GM12878 (cell line): ENCODE measurements around the gene UEVLD. TPM values are rescaled to one million over a fixed set of nuclear protein-coding genes. Genes with fewer than 3 reads are reported as not detected.

Experiments used
- ATAC-seq: fragments of 200-7000 bp; cut with Tn5 transposase; 3 replicates; pipeline ENCODE4 v1.9.1; 2020; ENCODE audit warnings: mild to moderate bottlenecking, moderate library complexity
- BruUV-seq: library from RNA; stranded (reverse); fragments of 400-500 nt; replicated peaks from 2 replicates; lab custom pipeline; 2021; lab: Mats Ljungman, UMichigan
- CTCF ChIA-PET: fragments of 300-600 bp; sonication (Branson Sonifier 250); formaldehyde crosslinking; extraction: SDS; loops from one replicate; lab custom pipeline; 2021; ENCODE audit warnings: inconsistent platforms; lab: Yijun Ruan, JAX
- POLR2A ChIA-PET: fragments of 350-600 bp; formaldehyde crosslinking; extraction: SDS; loops from one replicate; lab custom pipeline; 2021; ENCODE audit warnings: inconsistent platforms; lab: Charles Lee
- RAD21 ChIA-PET: fragments of 300-600 bp; sonication (Branson Sonifier 250); formaldehyde crosslinking; loops from one replicate; lab custom pipeline; 2023; ENCODE audit warnings: antibody characterized with exemption; ENCODE audit not compliant: unreplicated experiment; lab: Charles Lee
- SMC1A ChIA-PET: fragments of 300-600 bp; sonication (Branson Sonifier 250); formaldehyde crosslinking; loops from one replicate; lab custom pipeline; 2023; ENCODE audit not compliant: unreplicated experiment, uncharacterized antibody; lab: Charles Lee
- DNase-seq: peaks from one replicate; pipeline ENCODE4 v3.0.0-alpha.2; 2011; ENCODE audit warnings: low read depth, low spot score
- FAIRE-seq: peaks from 3 replicates; lab custom pipeline; 2011; peaks lifted over from hg19 to GRCh38; lab: Jason Lieb, UNC
- H2AFZ ChIP-seq: 2 replicates; pipeline ENCODE4 v1.6.0; 2011; ENCODE audit warnings: low read depth, low read length, control low read depth; ENCODE audit not compliant: control insufficient read depth
- H3K27ac ChIP-seq: 2 replicates; pipeline ENCODE4 v1.5.1; 2011; ENCODE audit warnings: control low read depth; ENCODE audit not compliant: control insufficient read depth, insufficient read depth
- H3K27me3 ChIP-seq, 2 experiments: replicated peaks in 1 of 2; 2 replicates each; pipeline versions ENCODE4 v1.6.0 to v1.6.1; 2011; ENCODE audit warnings: low read length in 1 of 2; ENCODE audit not compliant: control insufficient read depth in 2 of 2, insufficient read depth in 2 of 2
- H3K36me3 ChIP-seq, 2 experiments: 2 replicates each; pipeline ENCODE4 v1.5.1; 2011; ENCODE audit warnings: low read length in 1 of 2; ENCODE audit not compliant: control insufficient read depth in 2 of 2, insufficient read depth in 2 of 2
- H3K4me1 ChIP-seq: 2 replicates; pipeline ENCODE4 v1.6.1; 2011; ENCODE audit warnings: mild to moderate bottlenecking, low read length, moderate library complexity, mixed read lengths; ENCODE audit not compliant: control insufficient read depth, insufficient read depth
- H3K4me2 ChIP-seq: 2 replicates; pipeline ENCODE4 v1.6.0; 2011; ENCODE audit warnings: control low read depth; ENCODE audit not compliant: control insufficient read depth, insufficient read depth
- H3K4me3 ChIP-seq: fragments of 200-600 bp; sonication (generic); 2 replicates; pipeline ENCODE4 v1.5.1; 2016
- H3K79me2 ChIP-seq: 2 replicates; pipeline ENCODE4 v1.6.0; 2011; ENCODE audit warnings: low read length; ENCODE audit not compliant: control insufficient read depth, insufficient read depth
- H3K9ac ChIP-seq: 2 replicates; pipeline ENCODE4 v1.8.0; 2011; ENCODE audit warnings: low read length, control low read depth, mixed read lengths; ENCODE audit not compliant: control insufficient read depth, insufficient read depth
- H3K9me3 ChIP-seq: replicated peaks from 3 replicates; pipeline ENCODE4 v1.5.1; 2011; ENCODE audit warnings: mild to moderate bottlenecking, low read length; ENCODE audit not compliant: control insufficient read depth, insufficient read depth
- H4K20me1 ChIP-seq: 2 replicates; pipeline ENCODE4 v1.6.0; 2011; ENCODE audit not compliant: control insufficient read depth, insufficient read depth
- CBX5 ChIP-seq: sonication (generic); IDR thresholded peaks from 2 replicates; pipeline ENCODE4 v1.6.1; 2016; ENCODE audit warnings: low read depth, moderate library complexity, mild to moderate bottlenecking, inconsistent platforms
- CEBPB ChIP-seq, 2 experiments: fragments of 150-350 bp in 1 of 2; IDR thresholded peaks; 2 replicates each; pipeline ENCODE4 v1.6.1; 2012 to 2014; ENCODE audit warnings: low read depth in 2 of 2, low read length in 2 of 2, borderline replicate concordance in 1 of 2, inconsistent platforms in 1 of 2
- EZH2 ChIP-seq: IDR thresholded peaks from 2 replicates; pipeline ENCODE4 v1.6.1; 2012; ENCODE audit warnings: low read depth, mild to moderate bottlenecking, control low read depth, inconsistent platforms, low read length, borderline replicate concordance; ENCODE audit not compliant: control insufficient read depth
- HDGF ChIP-seq: fragments of 450-650 bp; IDR thresholded peaks from 2 replicates; pipeline ENCODE4 v1.6.1; 2016; ENCODE audit warnings: antibody characterized with exemption
- IKZF1 ChIP-seq: fragments of 450-650 bp; conservative IDR thresholded peaks from 2 replicates; pipeline ENCODE4 v1.6.1; 2017; ENCODE audit warnings: antibody characterized with exemption, mild to moderate bottlenecking
- JUND ChIP-seq: IDR thresholded peaks from 2 replicates; pipeline ENCODE4 v1.6.1; 2012; ENCODE audit warnings: low read depth, mild to moderate bottlenecking, low read length, improper control_type of control experiment, moderate library complexity
- MXI1 ChIP-seq: fragments of 150-350 bp; IDR thresholded peaks from 2 replicates; pipeline ENCODE4 v1.6.1; 2011; ENCODE audit warnings: low read depth, mild to moderate bottlenecking, inconsistent platforms, low read length, improper control_type of control experiment
- NR2C1 ChIP-seq: fragments of 450-650 bp; IDR thresholded peaks from 2 replicates; pipeline ENCODE4 v1.6.1; 2017; ENCODE audit warnings: antibody characterized with exemption, mild to moderate bottlenecking, moderate library complexity
- PAX8 ChIP-seq: fragments of 450-650 bp; IDR thresholded peaks from 2 replicates; pipeline ENCODE4 v1.6.1; 2017; ENCODE audit warnings: mild to moderate bottlenecking, moderate library complexity
- POLR2A ChIP-seq: IDR thresholded peaks from 2 replicates; pipeline ENCODE4 v1.6.1; 2011; ENCODE audit warnings: low read depth, mild to moderate bottlenecking, low read length
- SMC3 ChIP-seq: IDR thresholded peaks from 2 replicates; pipeline ENCODE4 v1.6.1; 2011; ENCODE audit warnings: low read length, improper control_type of control experiment, borderline replicate concordance
- in situ Hi-C: fragments of 300-500 bp; cut with MboI; formaldehyde crosslinking; loops from 9 replicates; pipeline ENCODE4 v1.14.3; 2018; ENCODE audit warnings: mixed read lengths
- intact Hi-C: fragments of 100-400 bp; cut with micrococcal nuclease; formaldehyde crosslinking; loops from one replicate; pipeline ENCODE4 v1.14.2; 2022; ENCODE audit not compliant: unreplicated experiment
- polyA plus RNA-seq, 11 experiments: library from polyadenylated mRNA; depleted of rRNA in 4 of 11; unstranded in 6 of 11; stranded (reverse) in 5 of 11; fragments of >200 nt; fragmentation: Nextera tagmentation in 4 of 11; fragmentation: Illumina TruSeq in 1 of 11; extraction: Ambion mirVana in 4 of 11; extraction: Trizol in 1 of 11; gene quantifications; 1 replicate in 1 of 11; 2 replicates in 10 of 11; pipeline versions ENCODE4 v1.2.1 to v1.2.3, GENCODE V29; 2011 to 2016; ENCODE audit warnings: inconsistent platforms in 2 of 11, missing spikeins in 2 of 11, low read depth in 1 of 11
- total RNA-seq, 4 experiments: library from RNA; depleted of rRNA in 3 of 4; stranded (reverse); fragments of >200 nt in 3 of 4; fragmentation: Illumina TruSeq in 1 of 4; extraction: Trizol in 1 of 4; gene quantifications; 2 replicates each; pipeline versions ENCODE4 v1.2.1 to v1.2.3, GENCODE V29; 2013 to 2021
- TF ChIP-seq, protein P1 (sequence below): IDR thresholded peaks from 2 replicates; pipeline ENCODE4 v1.6.1; 2012; ENCODE audit warnings: low read depth, low read length, improper control_type of control experiment
- TF ChIP-seq, protein P2 (sequence below): fragments of 450-650 bp; formaldehyde crosslinking; IDR thresholded peaks from 2 replicates; pipeline ENCODE4 v1.5.0; 2022; ENCODE audit warnings: mild to moderate bottlenecking, missing genetic modification characterization

UEVLD gene
- total and polyA plus RNA-seq, 10 of the 15 experiments (the other 5 are each of a cell fraction or from before 2014, with no cell fraction given): 6.5 to 16.3 (median 13.4) TPM

DNA sequence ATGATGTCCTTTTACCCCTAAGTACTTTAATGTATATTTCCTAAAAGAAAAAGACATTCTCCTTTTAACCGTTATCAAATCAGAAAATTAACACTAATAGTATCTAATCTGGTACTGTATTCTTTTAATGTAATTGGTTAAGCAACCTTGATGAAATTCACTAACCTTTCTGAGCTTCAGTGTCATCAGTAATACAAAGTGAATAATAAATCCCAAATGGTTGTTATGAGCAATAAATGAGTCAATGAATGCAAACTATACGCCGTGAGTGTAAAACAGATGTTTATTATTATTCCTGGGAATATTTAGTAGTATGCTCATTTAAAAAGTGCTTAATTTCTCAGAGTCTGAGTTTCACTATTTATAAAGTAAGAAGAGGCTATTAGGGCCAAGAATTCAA is 21.5 kb downstream of the UEVLD start (continued):
- TF ChIP-seq CEBPB (IDR thresholded peaks at IDR 0.05; ENCODE audit: borderline replicate concordance in 1 of 2, low read depth in 2 of 2, low read length in 2 of 2): no peak
- TF ChIP-seq POLR2A: no peak
- TF ChIP-seq PAX8: no peak

DNA sequence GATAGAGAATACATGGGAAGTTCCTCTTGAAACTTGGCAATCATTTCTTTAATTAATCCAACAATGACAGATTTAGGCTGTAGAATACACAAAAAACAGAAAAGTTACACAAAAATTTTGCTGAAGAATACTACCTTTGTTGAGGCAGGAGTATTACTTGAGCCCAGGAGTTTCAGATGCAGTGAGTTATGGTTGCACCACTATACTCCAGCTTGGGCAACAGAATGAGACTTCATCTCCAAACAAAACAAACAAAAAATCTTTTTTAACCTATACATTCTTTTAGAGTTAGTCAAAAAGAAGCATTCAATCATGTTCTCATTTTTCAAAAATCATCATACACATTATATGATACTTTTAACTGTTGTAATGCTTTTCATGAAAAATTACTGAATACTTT is 22.1 kb downstream of the UEVLD start:
- H3K27me3 ChIP-seq: no peaks in the 10 kb centered on the region
- intact Hi-C loops (no loop called here), in situ Hi-C loops (no loop called here)
- ChIA-PET SMC1A (no interaction called here), POLR2A (no interaction called here), CTCF (interaction anchor here (1.5 kb wide), 1 partner anchor 85 kb away, joined by 4 read pairs; no protein-coding TSS in a partner anchor), RAD21 (interaction anchor here (1.3 kb wide), 1 partner anchor 202 kb away, joined by 3 read pairs; no protein-coding TSS in a partner anchor)
- BruUV-seq: no TSS peak
- DNase-seq (no peak), ATAC-seq (no peak), FAIRE-seq (no peak)
- H3K27ac ChIP-seq: no peak overlapping the region
- H3K4me3 ChIP-seq: no peak overlapping the region
- no peaks in the 10 kb centered on the region for H3K4me1 ChIP-seq
- peaks cover 0 to 4% of the 10 kb centered on the region in 2 experiments; a peak in 1 of 4 replicates for H3K36me3 ChIP-seq
- no peak for TF ChIP-seq EZH2
- TF ChIP-seq, protein P1, sequence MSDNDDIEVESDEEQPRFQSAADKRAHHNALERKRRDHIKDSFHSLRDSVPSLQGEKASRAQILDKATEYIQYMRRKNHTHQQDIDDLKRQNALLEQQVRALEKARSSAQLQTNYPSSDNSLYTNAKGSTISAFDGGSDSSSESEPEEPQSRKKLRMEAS: no peak
- no peak for TF ChIP-seq MXI1
- TF ChIP-seq IKZF1: no peak
- TF ChIP-seq HDGF: no peak
- no peak for TF ChIP-seq SMC3
- TF ChIP-seq, protein P2, sequence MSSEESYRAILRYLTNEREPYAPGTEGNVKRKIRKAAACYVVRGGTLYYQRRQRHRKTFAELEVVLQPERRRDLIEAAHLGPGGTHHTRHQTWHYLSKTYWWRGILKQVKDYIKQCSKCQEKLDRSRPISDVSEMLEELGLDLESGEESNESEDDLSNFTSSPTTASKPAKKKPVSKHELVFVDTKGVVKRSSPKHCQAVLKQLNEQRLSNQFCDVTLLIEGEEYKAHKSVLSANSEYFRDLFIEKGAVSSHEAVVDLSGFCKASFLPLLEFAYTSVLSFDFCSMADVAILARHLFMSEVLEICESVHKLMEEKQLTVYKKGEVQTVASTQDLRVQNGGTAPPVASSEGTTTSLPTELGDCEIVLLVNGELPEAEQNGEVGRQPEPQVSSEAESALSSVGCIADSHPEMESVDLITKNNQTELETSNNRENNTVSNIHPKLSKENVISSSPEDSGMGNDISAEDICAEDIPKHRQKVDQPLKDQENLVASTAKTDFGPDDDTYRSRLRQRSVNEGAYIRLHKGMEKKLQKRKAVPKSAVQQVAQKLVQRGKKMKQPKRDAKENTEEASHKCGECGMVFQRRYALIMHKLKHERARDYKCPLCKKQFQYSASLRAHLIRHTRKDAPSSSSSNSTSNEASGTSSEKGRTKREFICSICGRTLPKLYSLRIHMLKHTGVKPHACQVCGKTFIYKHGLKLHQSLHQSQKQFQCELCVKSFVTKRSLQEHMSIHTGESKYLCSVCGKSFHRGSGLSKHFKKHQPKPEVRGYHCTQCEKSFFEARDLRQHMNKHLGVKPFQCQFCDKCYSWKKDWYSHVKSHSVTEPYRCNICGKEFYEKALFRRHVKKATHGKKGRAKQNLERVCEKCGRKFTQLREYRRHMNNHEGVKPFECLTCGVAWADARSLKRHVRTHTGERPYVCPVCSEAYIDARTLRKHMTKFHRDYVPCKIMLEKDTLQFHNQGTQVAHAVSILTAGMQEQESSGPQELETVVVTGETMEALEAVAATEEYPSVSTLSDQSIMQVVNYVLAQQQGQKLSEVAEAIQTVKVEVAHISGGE (CRISPR knock-in tag): no peak
- no peak for TF ChIP-seq JUND
- TF ChIP-seq CBX5: no peak
- TF ChIP-seq NR2C1: no peak
- H3K9me3 ChIP-seq: no peaks in the 10 kb centered on the region
- no peaks in the 10 kb centered on the region for H3K79me2 ChIP-seq
- no peak overlapping the region for H3K9ac ChIP-seq
- no peaks in the 10 kb centered on the region for H4K20me1 ChIP-seq
- no peak overlapping the region for H3K4me2 ChIP-seq
- H2AFZ ChIP-seq: no peak overlapping the region
